SK-N-SH (cell line): ENCODE data around the gene SUMF2.

Source experiments
- CTCF ChIP-seq: fragments of 200-600 bp; sonication (generic); IDR thresholded peaks from 2 replicates; pipeline ENCODE4 v1.6.1; 2017; ENCODE audit warnings: antibody characterized with exemption, mild to moderate bottlenecking, moderate library complexity
- MAX ChIP-seq: IDR thresholded peaks from 2 replicates; pipeline ENCODE4 v1.4.0; 2012; ENCODE audit warnings: low read depth
- MXI1 ChIP-seq: IDR thresholded peaks from 2 replicates; pipeline ENCODE4 v1.6.1; 2012; ENCODE audit warnings: mild to moderate bottlenecking, low read depth, low read length, improper control_type of control experiment
- POLR2AphosphoS5 ChIP-seq: IDR thresholded peaks from 2 replicates; pipeline ENCODE4 v1.6.1; 2012; ENCODE audit warnings: low read depth, low read length
- RAD21 ChIP-seq: IDR thresholded peaks from 2 replicates; pipeline ENCODE4 v1.6.1; 2012; ENCODE audit warnings: mild to moderate bottlenecking, low read length
- RCOR1 ChIP-seq: fragments of 150-350 bp; IDR thresholded peaks from 2 replicates; pipeline ENCODE4 v1.6.1; 2017; ENCODE audit warnings: antibody characterized with exemption, low read length
- RXRA ChIP-seq: IDR thresholded peaks from 2 replicates; pipeline ENCODE4 v1.4.0; 2012; ENCODE audit warnings: low read depth, mild to moderate bottlenecking, borderline replicate concordance
- SIN3A ChIP-seq: IDR thresholded peaks from 2 replicates; pipeline ENCODE4 v1.6.1; 2012; ENCODE audit warnings: low read depth, mild to moderate bottlenecking, low read length, moderate library complexity, borderline replicate concordance
- SMC3 ChIP-seq: IDR thresholded peaks from 2 replicates; pipeline ENCODE4 v1.6.1; 2012; ENCODE audit warnings: low read depth, low read length, improper control_type of control experiment
- TAF1 ChIP-seq: IDR thresholded peaks from 2 replicates; pipeline ENCODE4 v1.6.1; 2012; ENCODE audit warnings: low read depth, mild to moderate bottlenecking, low read length, moderate library complexity, borderline replicate concordance
- ZBTB33 ChIP-seq: IDR thresholded peaks from 2 replicates; pipeline ENCODE4 v1.4.0; 2012; ENCODE audit warnings: low read depth, borderline replicate concordance

GRCh38 chr7:56099653-56100052 lies 35.6 kb downstream of the SUMF2 start:
- TF ChIP-seq SMC3 (no peak), ZBTB33 (no peak), SIN3A (no peak), RXRA (no peak), POLR2AphosphoS5 (0 out of 2 replicates have a peak, but pooled peaks have one; percentile 14), TAF1 (no peak), CTCF (no peak), MAX (no peak), RCOR1 (no peak), RAD21 (no peak), MXI1 (no peak)
